NT2/D1 (cell line): ENCODE data around the gene LEO1.

Experiments used
- DNase-seq: peaks from one replicate; pipeline ENCODE4 v3.0.0-alpha.2; 2011; ENCODE audit warnings: low read depth, low spot score
- H3K27me3 ChIP-seq: 2 replicates; pipeline ENCODE4 v1.6.0; 2011; ENCODE audit warnings: mild to moderate bottlenecking; ENCODE audit not compliant: insufficient read length, insufficient read depth
- H3K36me3 ChIP-seq: 2 replicates; pipeline ENCODE4 v1.6.1; 2011; ENCODE audit warnings: mild to moderate bottlenecking, low read length, mixed read lengths; ENCODE audit not compliant: insufficient read depth, insufficient read length
- H3K4me1 ChIP-seq: 2 replicates; pipeline ENCODE4 v1.5.1; 2011; ENCODE audit not compliant: insufficient read depth, insufficient read length
- H3K4me3 ChIP-seq: 2 replicates; pipeline ENCODE4 v1.5.1; 2011; ENCODE audit warnings: low read depth; ENCODE audit not compliant: insufficient read length
- H3K9ac ChIP-seq: 2 replicates; pipeline ENCODE4 v1.6.0; 2011; ENCODE audit warnings: low read depth; ENCODE audit not compliant: insufficient read length
- H3K9me3 ChIP-seq: 2 replicates; pipeline ENCODE4 v1.5.1; 2011; ENCODE audit warnings: mild to moderate bottlenecking, low read length; ENCODE audit not compliant: insufficient read depth
- SUZ12 ChIP-seq: IDR thresholded peaks from 2 replicates; pipeline ENCODE4 v1.6.1; 2011; ENCODE audit not compliant: insufficient read length, insufficient read depth; ENCODE audit errors: extremely low read depth
- YY1 ChIP-seq: IDR thresholded peaks from 2 replicates; pipeline ENCODE4 v1.6.1; 2011; ENCODE audit not compliant: insufficient read length, insufficient read depth
- ZNF274 ChIP-seq: IDR thresholded peaks from 2 replicates; pipeline ENCODE4 v1.6.1; 2011; ENCODE audit warnings: mild to moderate bottlenecking, low read depth, low read length

LEO1 gene

DNA sequence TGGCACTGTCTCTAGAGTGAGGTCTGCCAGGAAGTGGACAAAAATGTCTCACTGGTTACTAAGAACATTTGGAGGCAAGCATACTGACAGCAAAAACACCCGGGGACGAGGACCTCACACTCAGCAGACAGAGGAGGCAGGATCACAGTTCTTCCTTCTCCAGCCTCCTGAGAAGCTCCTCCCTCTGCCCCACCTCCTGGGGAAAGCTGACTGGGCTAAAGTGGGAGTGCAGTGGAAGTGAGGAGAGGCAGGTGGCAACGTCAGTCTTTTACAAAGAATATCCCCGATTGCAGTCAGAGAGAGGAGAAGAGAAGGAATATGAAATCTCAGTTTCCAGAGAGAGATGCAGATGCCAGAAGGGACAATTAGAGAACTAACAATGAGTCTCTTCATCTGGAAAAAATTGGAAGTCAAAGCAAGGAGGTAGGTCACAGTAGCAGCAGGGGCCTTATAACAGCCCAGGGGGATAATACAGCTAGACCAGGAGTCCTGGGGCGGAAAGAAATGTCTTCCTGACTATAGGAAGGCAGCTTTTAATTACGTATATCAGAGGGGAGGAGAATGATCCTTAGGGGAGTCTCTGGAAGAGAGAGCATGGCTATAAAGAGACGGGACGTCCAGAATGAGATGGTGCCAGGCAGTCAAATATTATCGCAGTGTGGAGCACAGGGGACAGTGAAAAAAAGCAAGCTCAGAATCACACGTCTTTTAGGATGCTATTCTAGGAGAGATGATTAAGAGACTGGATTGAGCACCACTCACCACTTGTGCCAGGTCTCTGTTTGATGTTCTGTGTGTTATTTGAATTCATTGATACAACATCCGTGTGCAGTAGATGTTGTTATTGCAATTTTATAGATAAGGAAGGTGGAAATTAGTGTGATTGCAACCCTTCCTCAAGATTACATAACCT lies 47.2 kb downstream of the LEO1 start:
- Histone ChIP-seq H3K36me3 (peaks cover 27% of the 10 kb centered on the region), H3K27me3 (no peaks in the 10 kb centered on the region), H3K4me1 (no peaks in the 10 kb centered on the region), H3K9me3 (no peaks in the 10 kb centered on the region), H3K9ac (no peak overlapping the region), H3K4me3 (no peak overlapping the region)
- TF ChIP-seq ZNF274 (no peak), YY1 (no peak), SUZ12 (no peak)
- no peak for DNase-seq

DNA sequence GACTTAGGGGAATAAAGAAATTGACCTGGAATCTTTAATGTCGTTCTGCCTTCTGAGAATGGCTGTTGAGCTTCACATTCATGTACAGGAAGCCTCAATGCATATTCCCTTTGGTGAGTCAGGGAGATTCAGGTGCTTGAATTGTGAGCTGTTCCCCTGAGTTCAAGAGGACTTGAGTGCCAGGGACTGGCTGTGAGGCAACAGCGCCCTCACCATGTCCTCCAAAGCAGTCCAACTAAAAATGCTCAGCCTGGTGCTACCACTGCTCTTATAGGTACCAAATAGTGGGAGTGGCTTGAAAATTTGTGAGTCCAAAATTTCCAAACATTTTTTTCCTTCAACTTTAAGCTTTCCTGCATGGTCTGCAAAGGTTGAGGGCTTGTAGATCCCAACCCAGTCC lies 54.1 kb downstream of the LEO1 start:
- TF ChIP-seq YY1 (no peak), ZNF274 (no peak), SUZ12 (no peak)
- peak; percentile 33 for DNase-seq
- H3K4me1 ChIP-seq = no peaks in the 10 kb centered on the region
- H3K9ac ChIP-seq = no peak overlapping the region
- no peak overlapping the region for H3K4me3 ChIP-seq
- H3K27me3 ChIP-seq = no peaks in the 10 kb centered on the region
- peaks cover 35% of the 10 kb centered on the region for H3K36me3 ChIP-seq
- no peaks in the 10 kb centered on the region for H3K9me3 ChIP-seq

DNA sequence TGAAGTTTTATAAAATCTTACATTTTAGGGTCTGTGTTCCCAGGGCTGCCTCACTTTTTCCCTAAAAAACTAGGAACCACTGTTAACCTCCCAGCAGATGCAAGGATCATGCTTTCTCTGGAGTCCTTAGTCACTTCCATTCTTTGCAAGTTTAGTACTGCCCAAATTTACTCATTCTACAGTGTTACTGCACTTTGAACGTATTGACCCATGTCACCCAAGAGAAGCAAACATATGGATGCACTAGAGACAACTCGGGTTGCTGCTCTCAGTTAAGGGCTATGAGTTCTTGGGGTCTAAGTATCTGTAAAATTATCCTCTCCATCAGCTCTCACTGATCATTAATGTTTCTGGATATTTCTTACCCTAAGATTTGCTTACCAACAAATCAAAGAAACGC lies 59.0 kb downstream of the LEO1 start:
- TF ChIP-seq YY1 (no peak), SUZ12 (no peak), ZNF274 (no peak)
- DNase-seq = no peak
- Histone ChIP-seq H3K9ac (no peak overlapping the region), H3K36me3 (peaks cover 29% of the 10 kb centered on the region), H3K9me3 (no peaks in the 10 kb centered on the region), H3K4me1 (no peaks in the 10 kb centered on the region), H3K4me3 (no peak overlapping the region), H3K27me3 (no peaks in the 10 kb centered on the region)

DNA sequence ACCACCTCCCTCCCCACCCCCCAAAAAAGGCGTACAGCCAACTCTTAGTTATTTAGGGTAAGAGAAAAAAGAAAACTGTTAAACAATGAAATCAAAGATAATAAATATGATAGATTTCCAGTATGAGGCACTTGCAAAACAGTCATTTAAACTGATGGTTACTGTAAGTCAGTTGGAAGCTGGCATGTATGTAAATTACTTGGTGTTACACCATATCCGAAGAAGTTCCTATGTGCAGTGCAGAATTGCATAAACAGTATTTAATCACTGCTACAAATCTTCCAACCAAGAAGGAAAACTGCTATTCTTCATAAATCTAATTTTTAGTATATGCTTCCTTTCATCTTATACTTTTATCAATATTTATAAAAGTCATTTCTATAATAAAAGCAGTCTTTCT lies 62.0 kb downstream of the LEO1 start:
- TF ChIP-seq YY1 (no peak), SUZ12 (no peak), ZNF274 (no peak)
- H3K36me3 ChIP-seq = peaks cover 26% of the 10 kb centered on the region
- H3K4me1 ChIP-seq = no peaks in the 10 kb centered on the region
- H3K4me3 ChIP-seq = no peak overlapping the region
- DNase-seq = no peak
- H3K9me3 ChIP-seq = no peaks in the 10 kb centered on the region
- H3K9ac ChIP-seq = no peak overlapping the region
- no peaks in the 10 kb centered on the region for H3K27me3 ChIP-seq

DNA sequence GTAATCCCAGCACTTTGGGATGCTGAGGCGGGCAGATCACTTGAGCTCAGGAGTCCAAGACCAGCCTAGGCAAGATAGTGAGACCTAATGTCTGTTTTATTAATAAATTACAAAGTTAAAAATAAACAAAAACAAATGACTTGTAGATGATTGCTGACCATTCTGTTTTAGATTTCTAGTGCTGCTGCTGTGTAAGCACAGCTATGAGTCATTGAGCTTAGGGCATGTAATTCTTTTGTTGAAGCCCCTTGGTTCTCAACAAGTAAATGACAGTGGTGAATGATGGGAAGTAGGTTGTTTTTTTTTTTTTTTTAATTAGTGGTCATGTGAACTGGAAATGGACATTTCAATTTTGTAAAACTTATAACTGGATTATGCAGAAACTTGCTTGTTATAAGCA lies 63.3 kb downstream of the LEO1 start:
- no peak for TF ChIP-seq ZNF274
- no peak for TF ChIP-seq SUZ12
- no peak for TF ChIP-seq YY1
- no peaks in the 10 kb centered on the region for H3K27me3 ChIP-seq
- no peaks in the 10 kb centered on the region for H3K4me1 ChIP-seq
- no peak for DNase-seq
- H3K4me3 ChIP-seq = no peak overlapping the region
- H3K9me3 ChIP-seq = no peaks in the 10 kb centered on the region
- no peak overlapping the region for H3K9ac ChIP-seq
- peaks cover 31% of the 10 kb centered on the region for H3K36me3 ChIP-seq

DNA sequence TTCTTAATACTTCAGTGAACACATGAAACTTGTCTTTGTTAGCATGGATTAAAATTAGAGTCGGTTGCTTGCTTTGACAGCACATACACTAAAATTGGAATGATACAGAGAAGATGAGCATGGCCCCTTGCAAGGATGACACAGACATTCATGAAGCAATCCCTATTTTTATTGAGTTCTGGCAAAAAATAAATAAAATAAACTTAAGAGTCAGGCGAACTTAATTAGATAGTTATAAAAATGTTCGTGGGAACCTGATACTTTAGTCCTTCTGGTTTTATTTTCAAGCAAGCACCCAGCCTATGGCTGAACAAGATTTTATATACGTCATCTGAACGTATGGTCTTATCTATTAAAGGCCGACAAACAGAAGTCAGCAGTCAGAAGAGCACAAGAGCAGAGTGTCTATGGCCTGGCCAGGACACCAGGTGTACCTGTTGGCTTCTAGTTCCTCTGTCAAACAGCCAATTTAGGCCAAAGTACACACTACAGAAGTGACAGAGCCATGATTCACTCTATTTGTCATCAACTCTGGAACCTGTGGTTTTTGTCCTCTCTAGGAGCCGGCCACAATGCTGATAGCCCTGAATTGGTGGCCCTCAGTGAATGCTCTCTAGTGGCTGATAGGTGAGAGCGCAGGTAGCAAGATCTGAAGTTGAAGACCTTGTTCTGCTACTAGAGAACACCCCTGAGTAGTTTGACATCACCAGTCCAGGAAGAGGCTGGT lies 64.3 kb downstream of the LEO1 start:
- Histone ChIP-seq H3K27me3 (no peaks in the 10 kb centered on the region), H3K36me3 (peaks cover 31% of the 10 kb centered on the region), H3K9ac (no peak overlapping the region), H3K4me1 (no peaks in the 10 kb centered on the region), H3K4me3 (no peak overlapping the region), H3K9me3 (no peaks in the 10 kb centered on the region)
- no peak for DNase-seq
- TF ChIP-seq ZNF274 = no peak
- no peak for TF ChIP-seq YY1
- TF ChIP-seq SUZ12 = no peak

DNA sequence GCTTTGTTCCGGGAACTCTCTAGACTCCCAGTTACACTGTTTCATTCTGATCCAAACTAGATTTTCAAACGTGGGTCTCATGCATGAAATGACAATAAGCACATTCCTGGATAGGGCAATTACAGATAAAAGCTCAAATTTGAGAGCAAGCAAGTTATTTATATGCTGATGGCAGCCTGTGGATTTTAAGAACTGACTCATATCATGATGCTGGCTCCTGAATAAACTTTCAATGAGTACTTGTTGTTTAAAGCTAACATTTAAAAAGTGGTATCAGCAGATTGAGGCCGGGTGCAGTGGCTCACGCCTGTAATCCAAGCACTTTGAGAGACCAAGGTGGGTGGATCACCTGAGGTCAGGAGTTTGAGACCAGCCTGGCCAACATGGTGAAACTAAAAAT lies 66.6 kb downstream of the LEO1 start:
- Histone ChIP-seq H3K4me1 (no peaks in the 10 kb centered on the region), H3K27me3 (no peaks in the 10 kb centered on the region), H3K9me3 (no peaks in the 10 kb centered on the region), H3K9ac (no peak overlapping the region), H3K4me3 (no peak overlapping the region), H3K36me3 (peaks cover 38% of the 10 kb centered on the region)
- DNase-seq = no peak
- no peak for TF ChIP-seq ZNF274
- TF ChIP-seq SUZ12 = no peak
- TF ChIP-seq YY1 = no peak
